A673 (cell line): Measurements from ENCODE around the gene NR2F1. TPM values are rescaled to one million over a fixed set of nuclear protein-coding genes. Genes with fewer than 3 reads are reported as not detected.

Experiments
- BruUV-seq: library from RNA; stranded (reverse); fragments of 400-500 nt; replicated peaks from 2 replicates; lab custom pipeline; 2021; lab: Mats Ljungman, UMichigan
- CTCF ChIA-PET: fragments of 300-600 bp; sonication (Branson Sonifier 250); formaldehyde crosslinking; loops from one replicate; lab custom pipeline; 2022; ENCODE audit warnings: antibody characterized with exemption; lab: Charles Lee
- POLR2A ChIA-PET: fragments of 300-600 bp; sonication (Branson Sonifier 250); formaldehyde crosslinking; loops from one replicate; lab custom pipeline; 2022; ENCODE audit warnings: antibody characterized with exemption; ENCODE audit not compliant: low non-redundant PET; lab: Charles Lee
- DNase-seq: peaks from one replicate; pipeline ENCODE4 v3.0.0-alpha.2; 2015; ENCODE audit warnings: low spot score
- H3K27ac ChIP-seq: fragments of 200-600 bp; sonication (generic); 2 replicates; pipeline ENCODE4 v1.5.1; 2016; ENCODE audit warnings: mixed run types, low read depth, mild to moderate bottlenecking, mixed read lengths, antibody characterized with exemption, low read length; ENCODE audit not compliant: poor library complexity, severe bottlenecking
- H3K27me3 ChIP-seq: fragments of 200-600 bp; sonication (generic); replicated peaks from 2 replicates; pipeline ENCODE4 v1.6.1; 2017; ENCODE audit warnings: mixed run types, low read depth, mild to moderate bottlenecking, mixed read lengths, antibody characterized with exemption, low read length; ENCODE audit not compliant: insufficient read depth, poor library complexity
- H3K36me3 ChIP-seq: fragments of 200-600 bp; sonication (generic); 2 replicates; pipeline ENCODE4 v1.6.1; 2016; ENCODE audit warnings: mixed run types, mild to moderate bottlenecking, mixed read lengths, antibody characterized with exemption, low read length; ENCODE audit not compliant: insufficient read depth, poor library complexity, severe bottlenecking
- H3K4me1 ChIP-seq: fragments of 200-600 bp; sonication (generic); 2 replicates; pipeline ENCODE4 v1.6.1; 2017; ENCODE audit warnings: mixed run types, mild to moderate bottlenecking, mixed read lengths, antibody characterized with exemption, low read length; ENCODE audit not compliant: insufficient read depth, poor library complexity, severe bottlenecking
- H3K4me3 ChIP-seq: fragments of 200-600 bp; sonication (generic); 2 replicates; pipeline ENCODE4 v1.5.1; 2016; ENCODE audit warnings: low read depth, mixed run types, mild to moderate bottlenecking, mixed read lengths, low read length; ENCODE audit not compliant: poor library complexity, severe bottlenecking
- H3K9me3 ChIP-seq: fragments of 200-600 bp; sonication (generic); 2 replicates; pipeline ENCODE4 v1.6.1; 2016; ENCODE audit warnings: mixed run types, low read depth, mild to moderate bottlenecking, mixed read lengths, antibody characterized with exemption, low read length; ENCODE audit not compliant: poor library complexity, severe bottlenecking
- EZH2 ChIP-seq: fragments of 200-600 bp; sonication (generic); IDR thresholded peaks from 2 replicates; pipeline ENCODE4 v1.6.1; 2017; ENCODE audit warnings: borderline replicate concordance, low read depth, mild to moderate bottlenecking, mixed read lengths, antibody characterized with exemption, low read length; ENCODE audit not compliant: poor library complexity, severe bottlenecking
- intact Hi-C: fragments of 100-400 bp; cut with micrococcal nuclease; formaldehyde crosslinking; loops from one replicate; pipeline ENCODE4 v1.10.0; 2022; ENCODE audit not compliant: unreplicated experiment
- total RNA-seq: library from RNA; stranded (reverse); gene quantifications from 2 replicates; pipeline ENCODE4 v1.2.3, GENCODE V29; 2021
- TF ChIP-seq, protein P1 (sequence below): fragments of 300-800, 200-600 bp; sonication (generic); conservative IDR thresholded peaks from 2 replicates; pipeline ENCODE4 v1.5.1; 2017; ENCODE audit warnings: low read depth, mild to moderate bottlenecking, antibody characterized with exemption, low read length, moderate library complexity, mixed read lengths

NR2F1 gene
- total RNA-seq, 1 experiment from 2014 or later, result 3.0 TPM

DNA sequence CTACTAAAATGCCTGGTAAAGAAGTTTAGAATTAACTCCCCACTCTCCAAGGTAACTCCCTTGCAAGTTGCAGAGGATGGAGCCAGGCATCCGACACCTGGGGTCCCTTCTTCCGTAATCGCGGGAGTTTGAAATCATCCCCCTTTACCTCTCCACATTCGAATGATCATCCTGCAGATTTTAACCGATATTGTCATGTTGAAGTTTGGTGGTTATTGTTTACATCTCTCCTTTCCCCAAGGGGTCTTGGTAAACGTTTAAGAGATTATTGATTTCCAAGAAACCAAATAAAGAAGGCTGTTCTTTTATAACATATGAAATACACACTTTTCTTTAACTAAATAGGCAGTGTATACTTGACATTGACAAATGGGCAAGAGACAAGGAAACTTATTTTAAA lies 26.7 kb downstream of the NR2F1 start:
- ChIA-PET CTCF (no interaction called here), POLR2A (no interaction called here)
- no peak for DNase-seq
- Histone ChIP-seq H3K27me3 (peaks cover 90% of the 10 kb centered on the region), H3K27ac (no peak overlapping the region), H3K4me1 (no peaks in the 10 kb centered on the region), H3K4me3 (no peak overlapping the region), H3K9me3 (no peaks in the 10 kb centered on the region), H3K36me3 (no peaks in the 10 kb centered on the region)
- TF ChIP-seq EZH2, result no peak
- intact Hi-C loops, result loop anchor here (5.0 kb wide), 2 partner anchors 173 to 193 kb away; no protein-coding TSS in a partner anchor
- BruUV-seq, result no TSS peak

DNA sequence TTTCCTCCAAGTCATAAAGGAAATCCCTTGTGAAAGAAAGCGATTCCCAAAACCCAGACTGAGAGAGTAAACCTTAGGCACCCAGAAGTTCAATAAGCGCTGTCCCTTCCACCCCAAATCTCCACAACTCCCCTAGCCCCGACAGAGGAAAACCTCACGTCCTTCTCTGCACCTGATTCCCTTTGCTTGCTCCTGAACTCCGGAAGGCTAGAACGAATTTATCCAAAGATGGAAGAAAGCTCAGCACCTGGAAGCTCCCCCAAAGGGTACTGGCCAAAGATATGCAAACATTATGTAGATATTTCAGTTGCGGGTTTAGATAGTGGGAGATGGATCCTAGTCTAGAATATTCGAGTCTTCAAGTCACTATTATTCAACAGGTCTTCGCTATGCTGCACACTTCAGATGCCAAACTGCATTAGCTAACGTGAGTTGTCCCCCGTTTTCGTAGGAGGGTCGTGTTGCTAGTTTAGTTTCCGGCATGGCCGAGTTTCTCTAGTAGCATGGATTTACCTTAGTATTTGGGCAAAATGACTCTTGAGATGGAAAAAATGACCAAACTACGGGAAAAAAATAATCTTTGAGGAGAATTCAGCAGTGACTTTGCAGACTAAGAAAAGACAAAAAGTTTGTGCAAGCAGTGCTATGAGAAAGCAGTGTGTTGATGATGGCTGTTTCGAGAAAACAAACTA lies 27.7 kb downstream of the NR2F1 start:
- Histone ChIP-seq H3K36me3 (no peaks in the 10 kb centered on the region), H3K27ac (no peak overlapping the region), H3K4me3 (no peak overlapping the region), H3K9me3 (no peaks in the 10 kb centered on the region), H3K4me1 (no peaks in the 10 kb centered on the region), H3K27me3 (peaks cover 81% of the 10 kb centered on the region)
- no TSS peak for BruUV-seq
- TF ChIP-seq, protein P1, sequence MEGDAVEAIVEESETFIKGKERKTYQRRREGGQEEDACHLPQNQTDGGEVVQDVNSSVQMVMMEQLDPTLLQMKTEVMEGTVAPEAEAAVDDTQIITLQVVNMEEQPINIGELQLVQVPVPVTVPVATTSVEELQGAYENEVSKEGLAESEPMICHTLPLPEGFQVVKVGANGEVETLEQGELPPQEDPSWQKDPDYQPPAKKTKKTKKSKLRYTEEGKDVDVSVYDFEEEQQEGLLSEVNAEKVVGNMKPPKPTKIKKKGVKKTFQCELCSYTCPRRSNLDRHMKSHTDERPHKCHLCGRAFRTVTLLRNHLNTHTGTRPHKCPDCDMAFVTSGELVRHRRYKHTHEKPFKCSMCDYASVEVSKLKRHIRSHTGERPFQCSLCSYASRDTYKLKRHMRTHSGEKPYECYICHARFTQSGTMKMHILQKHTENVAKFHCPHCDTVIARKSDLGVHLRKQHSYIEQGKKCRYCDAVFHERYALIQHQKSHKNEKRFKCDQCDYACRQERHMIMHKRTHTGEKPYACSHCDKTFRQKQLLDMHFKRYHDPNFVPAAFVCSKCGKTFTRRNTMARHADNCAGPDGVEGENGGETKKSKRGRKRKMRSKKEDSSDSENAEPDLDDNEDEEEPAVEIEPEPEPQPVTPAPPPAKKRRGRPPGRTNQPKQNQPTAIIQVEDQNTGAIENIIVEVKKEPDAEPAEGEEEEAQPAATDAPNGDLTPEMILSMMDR, result no peak
- TF ChIP-seq EZH2, result peak; percentile 48
- CTCF ChIA-PET, result no interaction called here
- no peak for DNase-seq
- intact Hi-C loops, result loop anchor here (5.0 kb wide), 1 partner anchor 172 kb away; no protein-coding TSS in a partner anchor
- POLR2A ChIA-PET, result no interaction called here

DNA sequence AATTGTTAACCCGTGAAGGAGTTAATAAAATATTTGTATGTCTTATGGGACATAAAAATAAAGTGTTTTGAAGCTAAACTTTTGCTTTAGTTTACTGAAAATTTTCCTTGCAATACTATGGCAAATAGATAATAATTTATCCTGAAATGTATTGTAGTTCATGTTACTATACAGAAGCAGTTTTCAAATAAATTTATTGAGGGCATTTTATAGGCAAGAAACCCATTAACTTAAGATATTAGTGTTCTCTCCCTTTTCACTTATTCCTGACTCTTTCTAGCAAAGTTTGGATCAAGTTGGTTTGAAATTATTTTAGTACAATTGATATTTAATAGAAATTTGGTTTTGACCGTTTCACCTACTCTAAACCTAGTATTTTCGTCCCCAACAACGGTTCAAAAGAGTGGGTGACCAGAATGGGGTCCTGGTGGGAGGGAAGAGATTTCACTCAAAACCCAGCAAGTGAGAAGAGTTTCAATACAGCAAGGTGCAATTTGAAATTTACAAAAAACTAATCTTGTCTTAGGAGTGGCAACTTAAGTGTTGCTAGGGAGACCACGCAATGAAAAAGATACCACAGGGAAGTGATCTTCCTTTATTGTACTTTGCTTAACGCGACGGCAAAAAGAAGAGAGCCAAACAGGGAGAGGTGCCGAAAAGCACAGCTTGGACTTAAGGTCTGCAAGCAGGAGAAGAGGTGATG lies 28.4 kb downstream of the NR2F1 start:
- TF ChIP-seq, protein P1, result no peak
- no peak for TF ChIP-seq EZH2
- ChIA-PET POLR2A (interaction anchor here (0.5 kb wide), 1 partner anchor 9 kb away, joined by 7 read pairs; no protein-coding TSS in a partner anchor), CTCF (no interaction called here)
- no TSS peak for BruUV-seq
- H3K36me3 ChIP-seq, result no peaks in the 10 kb centered on the region
- no peak overlapping the region for H3K4me3 ChIP-seq
- H3K27ac ChIP-seq, result no peak overlapping the region
- peaks cover 74% of the 10 kb centered on the region for H3K27me3 ChIP-seq
- H3K4me1 ChIP-seq, result no peaks in the 10 kb centered on the region
- no peaks in the 10 kb centered on the region for H3K9me3 ChIP-seq
- no peak for DNase-seq
- intact Hi-C loops, result loop anchor here (5.0 kb wide), 1 partner anchor 171 kb away; no protein-coding TSS in a partner anchor
